K562 (cell line): ENCODE data around the gene CNPY4. TPM values are rescaled to one million over a fixed set of nuclear protein-coding genes. Genes with fewer than 3 reads are reported as not detected.

ENCODE experiments used
- BRCA1 ChIP-seq, 2 experiments: fragments of 450-650 bp in 1 of 2; sonication (generic) in 1 of 2; formaldehyde crosslinking in 1 of 2; IDR thresholded peaks; 2 replicates each; pipeline versions ENCODE4 v1.5.0 to v1.6.1; 2017 to 2020; ENCODE audit warnings: mild to moderate bottlenecking in 1 of 2, missing genetic modification reagents in 1 of 2
- KHSRP ChIP-seq: fragments of 450-650 bp; IDR thresholded peaks from 2 replicates; pipeline ENCODE4 v1.6.1; 2017
- KLF13 ChIP-seq: fragments of 450-650 bp; IDR thresholded peaks from 2 replicates; pipeline ENCODE4 v1.6.1; 2016; ENCODE audit warnings: missing genetic modification characterization, low read depth, mild to moderate bottlenecking, missing compliant biosample characterization, moderate library complexity, borderline replicate concordance
- POLR2H ChIP-seq: IDR thresholded peaks from 2 replicates; pipeline ENCODE4 v1.6.1; 2016; ENCODE audit warnings: missing genetic modification characterization, low read depth, mild to moderate bottlenecking, control low read depth, missing compliant biosample characterization, moderate library complexity
- PYGO2 ChIP-seq: fragments of 450-650 bp; IDR thresholded peaks from 2 replicates; pipeline ENCODE4 v1.6.1; 2016; ENCODE audit warnings: mild to moderate bottlenecking, missing genetic modification characterization, moderate library complexity, missing compliant biosample characterization
- polyA plus RNA-seq, 8 experiments: library from polyadenylated mRNA; depleted of rRNA in 4 of 8; stranded (reverse) in 5 of 8; unstranded in 3 of 8; fragments of >200 nt; fragmentation: Nextera tagmentation in 2 of 8; fragmentation: Illumina TruSeq in 1 of 8; extraction: Ambion mirVana in 2 of 8; extraction: Trizol in 1 of 8; gene quantifications; 2 replicates each; pipeline versions ENCODE4 v1.2.1 to v1.2.3, GENCODE V29; 2011 to 2014; ENCODE audit warnings: inconsistent platforms in 1 of 8, missing spikeins in 1 of 8
- total RNA-seq, 7 experiments: library from RNA; depleted of rRNA in 6 of 7; stranded (reverse); fragments of >200 nt in 6 of 7; fragmentation: Illumina TruSeq in 2 of 7; extraction: Trizol in 2 of 7; gene quantifications; 2 replicates each; pipeline versions ENCODE4 v1.2.1 to v1.2.3, GENCODE V29; 2011 to 2021; ENCODE audit warnings: low replicate concordance in 1 of 7
- TF ChIP-seq, protein P1 (sequence below): fragments of 200-600 bp; sonication (generic); IDR thresholded peaks from one replicate; pipeline ENCODE4 v1.6.1; 2012; ENCODE audit warnings: mild to moderate bottlenecking, low read depth, low read length, inconsistent platforms
- TF ChIP-seq, protein P2 (sequence below): sonication (generic); formaldehyde crosslinking; IDR thresholded peaks from 2 replicates; pipeline ENCODE4 v1.8.1; 2023; ENCODE audit warnings: mild to moderate bottlenecking, missing genetic modification reagents
- TF ChIP-seq, protein P3 (sequence below): sonication (generic); formaldehyde crosslinking; IDR thresholded peaks from 2 replicates; pipeline ENCODE4 v1.8.1; 2023; ENCODE audit warnings: missing genetic modification reagents, mild to moderate bottlenecking, borderline replicate concordance

The CNPY4 gene
- total and polyA plus RNA-seq, 9 of the 15 experiments (the other 6 are each of a cell fraction or from before 2014, with no cell fraction given): 1.9 to 11.2 (median 7.0) TPM

DNA sequence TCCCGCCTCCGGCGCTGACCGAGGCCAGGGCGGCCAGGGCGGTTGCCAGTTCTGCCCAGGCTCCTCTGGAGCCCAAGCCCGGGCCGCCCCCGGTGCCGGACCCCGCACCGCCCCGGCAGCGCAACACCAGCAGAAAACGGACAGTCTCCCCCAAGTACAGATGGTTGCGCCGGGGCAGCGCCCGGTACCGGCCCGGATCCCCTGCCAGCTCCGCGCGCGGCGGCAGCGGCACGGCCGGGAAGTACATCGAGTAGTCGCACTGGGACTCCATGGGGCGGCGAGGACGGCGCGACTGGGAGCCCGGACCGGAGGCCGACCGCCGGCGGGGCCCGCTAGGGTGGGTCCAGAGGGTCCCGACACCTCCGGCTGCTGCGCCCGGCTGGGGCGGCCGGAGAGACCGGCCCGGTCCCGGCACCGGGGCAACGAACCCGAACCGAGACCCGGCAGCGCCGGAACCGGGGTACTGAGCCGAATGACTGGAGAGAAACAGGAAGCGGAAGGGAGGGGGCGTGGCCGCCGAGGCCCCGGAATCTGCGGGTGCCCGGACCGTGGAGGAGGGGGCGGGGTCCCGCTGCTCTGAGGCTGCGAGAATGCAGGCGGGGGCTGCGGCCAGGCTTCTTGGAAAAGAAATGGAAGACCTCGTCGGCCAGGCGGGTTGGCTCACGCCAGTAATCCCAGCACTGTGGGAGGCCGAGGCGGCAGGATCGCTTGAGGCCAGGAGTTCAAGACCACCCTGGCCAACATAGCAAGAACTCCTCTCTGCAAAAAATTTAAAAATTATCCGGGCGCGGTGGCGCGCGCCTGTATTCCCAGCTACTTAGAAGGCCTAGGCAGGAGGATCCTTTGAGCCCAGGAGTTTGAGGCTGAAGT, 39.0 kb downstream of the CNPY4 start, which contains the start of gene TRAPPC14 (continued):
- TF ChIP-seq, protein P1, sequence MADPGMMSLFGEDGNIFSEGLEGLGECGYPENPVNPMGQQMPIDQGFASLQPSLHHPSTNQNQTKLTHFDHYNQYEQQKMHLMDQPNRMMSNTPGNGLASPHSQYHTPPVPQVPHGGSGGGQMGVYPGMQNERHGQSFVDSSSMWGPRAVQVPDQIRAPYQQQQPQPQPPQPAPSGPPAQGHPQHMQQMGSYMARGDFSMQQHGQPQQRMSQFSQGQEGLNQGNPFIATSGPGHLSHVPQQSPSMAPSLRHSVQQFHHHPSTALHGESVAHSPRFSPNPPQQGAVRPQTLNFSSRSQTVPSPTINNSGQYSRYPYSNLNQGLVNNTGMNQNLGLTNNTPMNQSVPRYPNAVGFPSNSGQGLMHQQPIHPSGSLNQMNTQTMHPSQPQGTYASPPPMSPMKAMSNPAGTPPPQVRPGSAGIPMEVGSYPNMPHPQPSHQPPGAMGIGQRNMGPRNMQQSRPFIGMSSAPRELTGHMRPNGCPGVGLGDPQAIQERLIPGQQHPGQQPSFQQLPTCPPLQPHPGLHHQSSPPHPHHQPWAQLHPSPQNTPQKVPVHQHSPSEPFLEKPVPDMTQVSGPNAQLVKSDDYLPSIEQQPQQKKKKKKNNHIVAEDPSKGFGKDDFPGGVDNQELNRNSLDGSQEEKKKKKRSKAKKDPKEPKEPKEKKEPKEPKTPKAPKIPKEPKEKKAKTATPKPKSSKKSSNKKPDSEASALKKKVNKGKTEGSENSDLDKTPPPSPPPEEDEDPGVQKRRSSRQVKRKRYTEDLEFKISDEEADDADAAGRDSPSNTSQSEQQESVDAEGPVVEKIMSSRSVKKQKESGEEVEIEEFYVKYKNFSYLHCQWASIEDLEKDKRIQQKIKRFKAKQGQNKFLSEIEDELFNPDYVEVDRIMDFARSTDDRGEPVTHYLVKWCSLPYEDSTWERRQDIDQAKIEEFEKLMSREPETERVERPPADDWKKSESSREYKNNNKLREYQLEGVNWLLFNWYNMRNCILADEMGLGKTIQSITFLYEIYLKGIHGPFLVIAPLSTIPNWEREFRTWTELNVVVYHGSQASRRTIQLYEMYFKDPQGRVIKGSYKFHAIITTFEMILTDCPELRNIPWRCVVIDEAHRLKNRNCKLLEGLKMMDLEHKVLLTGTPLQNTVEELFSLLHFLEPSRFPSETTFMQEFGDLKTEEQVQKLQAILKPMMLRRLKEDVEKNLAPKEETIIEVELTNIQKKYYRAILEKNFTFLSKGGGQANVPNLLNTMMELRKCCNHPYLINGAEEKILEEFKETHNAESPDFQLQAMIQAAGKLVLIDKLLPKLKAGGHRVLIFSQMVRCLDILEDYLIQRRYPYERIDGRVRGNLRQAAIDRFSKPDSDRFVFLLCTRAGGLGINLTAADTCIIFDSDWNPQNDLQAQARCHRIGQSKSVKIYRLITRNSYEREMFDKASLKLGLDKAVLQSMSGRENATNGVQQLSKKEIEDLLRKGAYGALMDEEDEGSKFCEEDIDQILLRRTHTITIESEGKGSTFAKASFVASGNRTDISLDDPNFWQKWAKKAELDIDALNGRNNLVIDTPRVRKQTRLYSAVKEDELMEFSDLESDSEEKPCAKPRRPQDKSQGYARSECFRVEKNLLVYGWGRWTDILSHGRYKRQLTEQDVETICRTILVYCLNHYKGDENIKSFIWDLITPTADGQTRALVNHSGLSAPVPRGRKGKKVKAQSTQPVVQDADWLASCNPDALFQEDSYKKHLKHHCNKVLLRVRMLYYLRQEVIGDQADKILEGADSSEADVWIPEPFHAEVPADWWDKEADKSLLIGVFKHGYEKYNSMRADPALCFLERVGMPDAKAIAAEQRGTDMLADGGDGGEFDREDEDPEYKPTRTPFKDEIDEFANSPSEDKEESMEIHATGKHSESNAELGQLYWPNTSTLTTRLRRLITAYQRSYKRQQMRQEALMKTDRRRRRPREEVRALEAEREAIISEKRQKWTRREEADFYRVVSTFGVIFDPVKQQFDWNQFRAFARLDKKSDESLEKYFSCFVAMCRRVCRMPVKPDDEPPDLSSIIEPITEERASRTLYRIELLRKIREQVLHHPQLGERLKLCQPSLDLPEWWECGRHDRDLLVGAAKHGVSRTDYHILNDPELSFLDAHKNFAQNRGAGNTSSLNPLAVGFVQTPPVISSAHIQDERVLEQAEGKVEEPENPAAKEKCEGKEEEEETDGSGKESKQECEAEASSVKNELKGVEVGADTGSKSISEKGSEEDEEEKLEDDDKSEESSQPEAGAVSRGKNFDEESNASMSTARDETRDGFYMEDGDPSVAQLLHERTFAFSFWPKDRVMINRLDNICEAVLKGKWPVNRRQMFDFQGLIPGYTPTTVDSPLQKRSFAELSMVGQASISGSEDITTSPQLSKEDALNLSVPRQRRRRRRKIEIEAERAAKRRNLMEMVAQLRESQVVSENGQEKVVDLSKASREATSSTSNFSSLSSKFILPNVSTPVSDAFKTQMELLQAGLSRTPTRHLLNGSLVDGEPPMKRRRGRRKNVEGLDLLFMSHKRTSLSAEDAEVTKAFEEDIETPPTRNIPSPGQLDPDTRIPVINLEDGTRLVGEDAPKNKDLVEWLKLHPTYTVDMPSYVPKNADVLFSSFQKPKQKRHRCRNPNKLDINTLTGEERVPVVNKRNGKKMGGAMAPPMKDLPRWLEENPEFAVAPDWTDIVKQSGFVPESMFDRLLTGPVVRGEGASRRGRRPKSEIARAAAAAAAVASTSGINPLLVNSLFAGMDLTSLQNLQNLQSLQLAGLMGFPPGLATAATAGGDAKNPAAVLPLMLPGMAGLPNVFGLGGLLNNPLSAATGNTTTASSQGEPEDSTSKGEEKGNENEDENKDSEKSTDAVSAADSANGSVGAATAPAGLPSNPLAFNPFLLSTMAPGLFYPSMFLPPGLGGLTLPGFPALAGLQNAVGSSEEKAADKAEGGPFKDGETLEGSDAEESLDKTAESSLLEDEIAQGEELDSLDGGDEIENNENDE: no peak
- TF ChIP-seq KHSRP (no peak), PYGO2 (tag) (no peak), KLF13 (tag) (peak; percentile 97), BRCA1 (IDR thresholded peaks at IDR 0.05) (no peak), BRCA1 (CRISPR knock-in tag; IDR thresholded peaks at IDR 0.05) (no peak), POLR2H (tag) (peak; percentile 94)
- TF ChIP-seq, protein P2, sequence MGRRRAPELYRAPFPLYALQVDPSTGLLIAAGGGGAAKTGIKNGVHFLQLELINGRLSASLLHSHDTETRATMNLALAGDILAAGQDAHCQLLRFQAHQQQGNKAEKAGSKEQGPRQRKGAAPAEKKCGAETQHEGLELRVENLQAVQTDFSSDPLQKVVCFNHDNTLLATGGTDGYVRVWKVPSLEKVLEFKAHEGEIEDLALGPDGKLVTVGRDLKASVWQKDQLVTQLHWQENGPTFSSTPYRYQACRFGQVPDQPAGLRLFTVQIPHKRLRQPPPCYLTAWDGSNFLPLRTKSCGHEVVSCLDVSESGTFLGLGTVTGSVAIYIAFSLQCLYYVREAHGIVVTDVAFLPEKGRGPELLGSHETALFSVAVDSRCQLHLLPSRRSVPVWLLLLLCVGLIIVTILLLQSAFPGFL (CRISPR knock-in tag): peak; percentile 22; the same call in 1 of the 2 replicates
- TF ChIP-seq, protein P3, sequence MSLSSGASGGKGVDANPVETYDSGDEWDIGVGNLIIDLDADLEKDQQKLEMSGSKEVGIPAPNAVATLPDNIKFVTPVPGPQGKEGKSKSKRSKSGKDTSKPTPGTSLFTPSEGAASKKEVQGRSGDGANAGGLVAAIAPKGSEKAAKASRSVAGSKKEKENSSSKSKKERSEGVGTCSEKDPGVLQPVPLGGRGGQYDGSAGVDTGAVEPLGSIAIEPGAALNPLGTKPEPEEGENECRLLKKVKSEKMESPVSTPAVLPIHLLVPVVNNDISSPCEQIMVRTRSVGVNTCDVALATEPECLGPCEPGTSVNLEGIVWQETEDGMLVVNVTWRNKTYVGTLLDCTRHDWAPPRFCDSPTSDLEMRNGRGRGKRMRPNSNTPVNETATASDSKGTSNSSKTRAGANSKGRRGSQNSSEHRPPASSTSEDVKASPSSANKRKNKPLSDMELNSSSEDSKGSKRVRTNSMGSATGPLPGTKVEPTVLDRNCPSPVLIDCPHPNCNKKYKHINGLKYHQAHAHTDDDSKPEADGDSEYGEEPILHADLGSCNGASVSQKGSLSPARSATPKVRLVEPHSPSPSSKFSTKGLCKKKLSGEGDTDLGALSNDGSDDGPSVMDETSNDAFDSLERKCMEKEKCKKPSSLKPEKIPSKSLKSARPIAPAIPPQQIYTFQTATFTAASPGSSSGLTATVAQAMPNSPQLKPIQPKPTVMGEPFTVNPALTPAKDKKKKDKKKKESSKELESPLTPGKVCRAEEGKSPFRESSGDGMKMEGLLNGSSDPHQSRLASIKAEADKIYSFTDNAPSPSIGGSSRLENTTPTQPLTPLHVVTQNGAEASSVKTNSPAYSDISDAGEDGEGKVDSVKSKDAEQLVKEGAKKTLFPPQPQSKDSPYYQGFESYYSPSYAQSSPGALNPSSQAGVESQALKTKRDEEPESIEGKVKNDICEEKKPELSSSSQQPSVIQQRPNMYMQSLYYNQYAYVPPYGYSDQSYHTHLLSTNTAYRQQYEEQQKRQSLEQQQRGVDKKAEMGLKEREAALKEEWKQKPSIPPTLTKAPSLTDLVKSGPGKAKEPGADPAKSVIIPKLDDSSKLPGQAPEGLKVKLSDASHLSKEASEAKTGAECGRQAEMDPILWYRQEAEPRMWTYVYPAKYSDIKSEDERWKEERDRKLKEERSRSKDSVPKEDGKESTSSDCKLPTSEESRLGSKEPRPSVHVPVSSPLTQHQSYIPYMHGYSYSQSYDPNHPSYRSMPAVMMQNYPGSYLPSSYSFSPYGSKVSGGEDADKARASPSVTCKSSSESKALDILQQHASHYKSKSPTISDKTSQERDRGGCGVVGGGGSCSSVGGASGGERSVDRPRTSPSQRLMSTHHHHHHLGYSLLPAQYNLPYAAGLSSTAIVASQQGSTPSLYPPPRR (CRISPR knock-in tag): no peak
